Uterus (tissue), 4 donors: ENCODE results near the gene WNT9A. TPM values are rescaled to one million over a fixed set of nuclear protein-coding genes. Genes with fewer than 3 reads are reported as not detected.

Experiments
- DNase-seq, 2 donors: peaks; one replicate each; pipeline ENCODE4 v3.0.0-alpha.2; 2019 to 2020
- H3K27ac ChIP-seq, 2 donors: fragments of 200-600 bp; sonication (generic); 1 replicate in 1 of 2; 2 replicates in 1 of 2; pipeline ENCODE4 v1.5.1; 2016 to 2018
- H3K27me3 ChIP-seq, 2 donors: fragments of 200-600 bp; sonication (generic); one replicate each; pipeline ENCODE4 v1.5.1; 2018 to 2019; ENCODE audit warnings: control low read depth in 1 of 2
- H3K36me3 ChIP-seq, 2 donors: fragments of 200-600 bp; sonication (generic); one replicate each; pipeline ENCODE4 v1.5.1; 2019; ENCODE audit warnings: control low read depth in 1 of 2
- H3K4me1 ChIP-seq, 2 donors: fragments of 200-600 bp; sonication (generic); one replicate each; pipeline ENCODE4 v1.5.1; 2018 to 2019; ENCODE audit warnings: control low read depth in 1 of 2
- H3K4me3 ChIP-seq, 2 donors: fragments of 200-600 bp; sonication (generic); 1 replicate in 1 of 2; 2 replicates in 1 of 2; pipeline ENCODE4 v1.5.1; 2018 to 2019; ENCODE audit warnings: mild to moderate bottlenecking in 1 of 2
- H3K9me3 ChIP-seq, 2 donors: fragments of 200-600 bp; sonication (generic); one replicate each; pipeline ENCODE4 v1.5.1; 2019; ENCODE audit warnings: control low read depth in 1 of 2
- CTCF ChIP-seq, 4 experiments: fragments of 200-600 bp in 2 of 4; fragments of 450-650 bp in 2 of 4; sonication (generic) in 2 of 4; IDR thresholded peaks; one replicate each; pipeline ENCODE4 v1.5.1; 2016 to 2019; ENCODE audit warnings: antibody characterized with exemption in 4 of 4, mild to moderate bottlenecking in 2 of 4, moderate library complexity in 1 of 4
- POLR2A ChIP-seq, 2 donors: fragments of 450-650 bp; IDR thresholded peaks; one replicate each; pipeline ENCODE4 v1.6.1; 2016; ENCODE audit warnings: antibody characterized with exemption in 2 of 2, mild to moderate bottlenecking in 1 of 2, moderate library complexity in 1 of 2
- intact Hi-C: fragments of 100-400 bp; cut with DNase I; formaldehyde crosslinking; loops from one replicate; pipeline ENCODE4 v1.15.1; 2023; ENCODE audit warnings: low total_unique reads
- total RNA-seq, 4 donors: library from RNA; depleted of rRNA in 3 of 4; stranded (reverse); fragments of >200 nt in 3 of 4; gene quantifications; one replicate each; pipeline versions ENCODE4 v1.1.0 to v1.2.4, GENCODE V29; 2014 to 2023
- donor health status: DM: yes; HTN: yes; CAD: no.

Gene WNT9A
- total RNA-seq, 4 donors from 2014 or later, result 2.4 to 6.8 (median 4.4) TPM; not detected in 1

- Histone ChIP-seq H3K9me3 (no peaks in the 10 kb centered on the region), H3K36me3 (no peaks in the 10 kb centered on the region), H3K27me3 (no peaks in the 10 kb centered on the region), H3K4me1 (no peaks in the 10 kb centered on the region), H3K4me3 (no peak overlapping the region), H3K27ac (no peak overlapping the region)
- TF ChIP-seq CTCF (IDR thresholded peaks at IDR 0.05) (no peak), POLR2A (IDR thresholded peaks at IDR 0.05) (no peak)
- intact Hi-C loops, result loop anchor here (10.0 kb wide), 1 partner anchor 474 kb away; no protein-coding TSS in a partner anchor
- no peak for DNase-seq
These were observed 11.0 kb upstream of the WNT9A start for GRCh38 chr1:227958617-227959324.

GRCh38 chr1:227955808-227956207 is 8.1 kb upstream of the WNT9A start:
- Histone ChIP-seq H3K9me3 (no peaks in the 10 kb centered on the region), H3K4me3 (no peak overlapping the region), H3K27me3 (no peaks in the 10 kb centered on the region), H3K4me1 (no peaks in the 10 kb centered on the region), H3K36me3 (no peaks in the 10 kb centered on the region), H3K27ac (no peak overlapping the region)
- no peak for TF ChIP-seq POLR2A (IDR thresholded peaks at IDR 0.05)
- TF ChIP-seq CTCF (IDR thresholded peaks at IDR 0.05), result no peak
- DNase-seq, result no peak
- intact Hi-C loops, result loop anchor here (10.0 kb wide), 1 partner anchor 471 kb away; no protein-coding TSS in a partner anchor

- H3K27ac ChIP-seq, result no peak overlapping the region
- H3K4me1 ChIP-seq, result no peaks in the 10 kb centered on the region
- no peak overlapping the region for H3K4me3 ChIP-seq
- no peaks in the 10 kb centered on the region for H3K9me3 ChIP-seq
- no peak for DNase-seq
- TF ChIP-seq POLR2A (IDR thresholded peaks at IDR 0.05), result no peak
- peak in 1 of 4 experiments; percentile 2 for TF ChIP-seq CTCF (IDR thresholded peaks at IDR 0.05)
- intact Hi-C loops, result loop anchor here (10.0 kb wide), 1 partner anchor 470 kb away; no protein-coding TSS in a partner anchor
- H3K36me3 ChIP-seq, result no peaks in the 10 kb centered on the region
- H3K27me3 ChIP-seq, result no peaks in the 10 kb centered on the region
These were observed 6.6 kb upstream of the WNT9A start for GRCh38 chr1:227954163-227954850.

- Histone ChIP-seq H3K27me3 (no peaks in the 10 kb centered on the region), H3K4me3 (no peak overlapping the region), H3K27ac (peak overlapping the region in 1 of 2 donors; percentile 18), H3K36me3 (no peaks in the 10 kb centered on the region), H3K9me3 (no peaks in the 10 kb centered on the region), H3K4me1 (peaks cover 0 to 6% of the 10 kb centered on the region in 2 donors)
- no peak for DNase-seq
- TF ChIP-seq POLR2A (IDR thresholded peaks at IDR 0.05), result no peak
- no peak for TF ChIP-seq CTCF (IDR thresholded peaks at IDR 0.05)
- intact Hi-C loops, result loop anchor here (10.0 kb wide), 1 partner anchor 468 kb away; no protein-coding TSS in a partner anchor
These were observed 5.3 kb upstream of the WNT9A start for GRCh38 chr1:227953022-227953412.
